ENCODE data around the gene SBDS.

The SBDS gene

DNA sequence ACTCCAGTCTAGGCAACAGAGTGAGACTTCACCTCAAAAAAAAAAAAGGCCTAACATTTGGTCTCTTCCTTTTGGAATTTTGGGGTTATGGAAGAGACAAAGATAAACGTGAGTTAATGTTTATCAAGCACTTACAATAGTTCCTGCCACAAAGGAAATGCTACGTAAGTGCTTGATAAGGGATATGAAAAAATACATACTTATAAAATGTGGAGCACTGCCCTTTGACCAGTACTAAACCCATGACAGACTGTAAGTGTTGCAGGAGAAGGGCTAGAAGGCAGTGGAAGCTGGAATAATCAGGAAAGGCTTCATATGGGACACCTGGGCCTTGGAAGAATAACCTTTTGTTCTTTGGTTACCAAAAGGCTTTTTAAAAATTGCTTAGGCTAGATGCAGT, 48.8 kb downstream of the SBDS start:
- no peak for DNase-seq (ENCODE audit: low read depth, low spot score)

DNA sequence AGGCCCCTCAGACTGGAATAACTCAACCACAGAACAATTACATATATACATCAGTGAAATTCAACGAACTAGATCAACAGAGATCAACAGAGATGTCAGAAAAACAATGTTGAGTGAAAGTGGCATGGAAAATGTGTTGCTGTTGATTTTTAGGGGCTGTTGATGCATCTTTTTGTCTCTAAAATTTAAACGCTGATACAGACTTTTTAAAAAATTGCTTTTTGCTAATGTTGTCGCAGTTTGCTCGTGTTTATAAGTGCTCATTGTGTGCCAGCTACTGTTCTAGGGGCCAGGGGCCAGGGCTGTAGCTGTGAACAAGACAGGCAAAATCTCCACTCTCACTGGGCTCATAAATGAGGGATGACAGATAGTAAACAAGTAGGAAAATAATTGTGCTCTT, 56.1 kb downstream of the SBDS start:
- no peak for DNase-seq (ENCODE audit: low read depth, low spot score)

DNA sequence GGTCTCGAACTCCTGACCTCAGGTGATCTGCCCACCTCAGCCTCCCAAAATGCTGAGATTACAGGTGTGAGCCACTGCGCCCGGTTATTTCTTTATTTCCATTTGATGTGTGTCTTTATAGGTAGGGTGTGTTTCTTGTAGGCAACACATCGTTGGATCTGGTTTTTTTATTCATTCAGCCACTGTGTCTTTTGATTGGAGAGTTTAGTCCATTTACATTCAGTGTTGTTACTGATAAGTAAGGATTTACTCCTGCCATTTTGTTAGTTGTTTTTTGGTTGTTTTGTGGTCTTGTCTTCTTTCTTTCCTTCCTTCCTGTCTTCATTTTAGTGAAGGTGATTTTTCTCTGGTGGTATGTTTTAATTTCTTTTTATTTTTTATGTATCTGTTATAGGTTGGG, 57.4 kb downstream of the SBDS start:
- no peak for DNase-seq (ENCODE audit: low read depth, low spot score)

All from iPS DF 19.7 (cell line).